GM13977 (cell line): ENCODE results near the gene EXOSC5.

ENCODE experiments used
- DNase-seq: peaks from one replicate; pipeline ENCODE4 v3.0.0; 2012; ENCODE audit warnings: low spot score
- CTCF ChIP-seq: IDR thresholded peaks from 2 replicates; pipeline ENCODE4 v1.5.1; 2012; ENCODE audit warnings: mild to moderate bottlenecking, control low read depth; ENCODE audit not compliant: insufficient read depth; ENCODE audit errors: extremely low read depth, missing control alignments
- in situ Hi-C: fragments of 300-500 bp; cut with MboI; formaldehyde crosslinking; loops from one replicate; pipeline ENCODE4 v1.12.0; 2022; ENCODE audit warnings: low sequenced_read_pairs, low pct_unique_long_range_greater_than_20kb, mixed read lengths, inconsistent platforms; ENCODE audit not compliant: unreplicated experiment

EXOSC5 gene

GRCh38 chr19:41407271-41407670 is 10.1 kb upstream of the EXOSC5 start:
- DNase-seq: no peak
- in situ Hi-C loops: no loop called here
- TF ChIP-seq CTCF: no peak

GRCh38 chr19:41405776-41406175 is 8.6 kb upstream of the EXOSC5 start:
- no peak for TF ChIP-seq CTCF
- in situ Hi-C loops: no loop called here
- DNase-seq: no peak

GRCh38 chr19:41403181-41403970 is 6.2 kb upstream of the EXOSC5 start:
- TF ChIP-seq CTCF: no peak
- in situ Hi-C loops: no loop called here
- no peak for DNase-seq

- no peak for DNase-seq
- TF ChIP-seq CTCF: no peak
- in situ Hi-C loops: no loop called here
Observed at GRCh38 chr19:41402010-41402409, 4.9 kb upstream of the EXOSC5 start.

GRCh38 chr19:41401483-41401882 is 4.3 kb upstream of the EXOSC5 start:
- no peak for TF ChIP-seq CTCF
- in situ Hi-C loops: no loop called here
- DNase-seq: no peak

GRCh38 chr19:41399525-41399924 is 2.4 kb upstream of the EXOSC5 start:
- in situ Hi-C loops: no loop called here
- DNase-seq: no peak
- no peak for TF ChIP-seq CTCF
